Spinal cord (tissue), 10 donors: ENCODE data around the gene ADNP2. TPM values are rescaled to one million over a fixed set of nuclear protein-coding genes. Genes with fewer than 3 reads are reported as not detected.

Experiments used
- DNase-seq, 6 donors: peaks; one replicate each; pipeline versions ENCODE4 v3.0.0 to v3.0.0-alpha.2; 2013 to 2015; ENCODE audit warnings: low spot score in 6 of 6, low read depth in 4 of 6
- H3K27ac ChIP-seq: one replicate; pipeline ENCODE4 v1.5.1; 2013; ENCODE audit warnings: low read depth, low read length, control low read depth
- H3K27me3 ChIP-seq: one replicate; pipeline ENCODE4 v1.6.1; 2013; ENCODE audit warnings: low read length; ENCODE audit not compliant: control insufficient read depth, insufficient read depth
- H3K36me3 ChIP-seq: one replicate; pipeline ENCODE4 v1.6.1; 2013; ENCODE audit warnings: low read length; ENCODE audit not compliant: control insufficient read depth, insufficient read depth
- H3K4me1 ChIP-seq: one replicate; pipeline ENCODE4 v1.6.1; 2013; ENCODE audit warnings: low read length; ENCODE audit not compliant: control insufficient read depth, insufficient read depth
- H3K4me3 ChIP-seq: one replicate; pipeline ENCODE4 v1.5.1; 2013; ENCODE audit warnings: low read depth, low read length, control low read depth
- H3K9me3 ChIP-seq: one replicate; pipeline ENCODE4 v1.6.1; 2013; ENCODE audit warnings: low read length; ENCODE audit not compliant: control insufficient read depth, insufficient read depth
- WGBS: methylation state at CpG from one replicate; pipeline ENCODE4 v1.1.5; 2013; ENCODE audit warnings: missing lambda C conversion rate; ENCODE audit not compliant: insufficient coverage; 5-methylcytosine and 5-hydroxymethylcytosine counted together
- polyA plus RNA-seq, 2 donors: library from polyadenylated mRNA; unstranded; fragments of 120-200 nt; gene quantifications; one replicate each; pipeline ENCODE4 v1.2.1, GENCODE V29; 2013; ENCODE audit not compliant: insufficient read length in 2 of 2
- total RNA-seq, 2 donors: library from RNA; depleted of rRNA in 1 of 2; stranded (reverse); fragments of 120-200 nt in 1 of 2; fragments of >200 nt in 1 of 2; gene quantifications; one replicate each; pipeline versions ENCODE4 v1.2.3 to v1.2.4, GENCODE V29; 2013 to 2014
- donor health status: healthy.

ADNP2 gene
- total and polyA plus RNA-seq, 4 donors: 13.9 to 18.9 (median 16.5) TPM

DNA sequence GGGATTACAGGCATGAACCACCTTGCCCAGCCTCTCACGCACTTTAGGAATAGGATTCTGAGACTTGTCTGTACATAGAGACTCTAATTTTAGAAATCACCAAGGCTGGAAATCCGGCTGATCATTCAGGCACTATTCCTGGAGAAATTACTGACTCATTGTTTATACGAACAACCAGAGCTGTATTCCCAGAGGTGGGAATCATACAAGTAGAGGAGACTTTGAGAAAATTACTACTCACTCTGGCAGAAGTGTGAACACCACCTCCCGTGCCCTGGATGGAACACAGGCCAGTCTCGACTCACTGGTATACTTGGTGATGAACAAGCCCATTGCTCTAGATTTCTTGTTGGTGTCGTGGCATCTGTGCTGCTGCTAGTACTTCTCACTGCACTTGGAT lies 5.8 kb upstream of the ADNP2 start:
- no peaks in the 10 kb centered on the region for H3K4me1 ChIP-seq
- H3K27me3 ChIP-seq: no peaks in the 10 kb centered on the region
- no peak for DNase-seq
- 86% methylated on average over 5 of the region's 6 CpGs for WGBS
- H3K9me3 ChIP-seq: no peaks in the 10 kb centered on the region
- no peak overlapping the region for H3K27ac ChIP-seq
- no peaks in the 10 kb centered on the region for H3K36me3 ChIP-seq
- no peak overlapping the region for H3K4me3 ChIP-seq

DNA sequence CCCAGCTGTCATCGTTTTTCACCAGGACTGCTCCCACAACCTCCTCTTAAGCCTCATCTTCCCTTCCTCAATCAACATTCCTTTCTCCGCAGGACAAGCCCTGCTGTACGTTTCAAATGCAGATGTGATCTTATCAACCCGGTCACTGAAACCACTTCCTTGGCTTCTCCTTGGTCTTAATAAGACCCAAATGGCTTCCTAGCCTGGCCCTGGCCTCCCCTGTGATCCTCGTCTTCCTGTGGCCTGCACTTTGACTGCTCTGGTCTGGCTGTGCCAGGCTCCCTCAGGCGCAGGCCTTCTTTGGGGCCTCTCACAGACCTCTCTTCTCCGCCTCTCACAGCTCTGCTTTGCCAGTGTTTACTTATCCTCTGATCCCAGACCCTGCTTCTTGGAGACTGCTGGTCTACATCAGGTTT lies 4.7 kb upstream of the ADNP2 start:
- no peaks in the 10 kb centered on the region for H3K9me3 ChIP-seq
- peaks cover 6% of the 10 kb centered on the region for H3K4me1 ChIP-seq
- 34% methylated on average over 7 of the region's 7 CpGs for WGBS
- no peaks in the 10 kb centered on the region for H3K36me3 ChIP-seq
- H3K4me3 ChIP-seq: no peak overlapping the region
- no peaks in the 10 kb centered on the region for H3K27me3 ChIP-seq
- H3K27ac ChIP-seq: no peak overlapping the region
- DNase-seq: no peak

DNA sequence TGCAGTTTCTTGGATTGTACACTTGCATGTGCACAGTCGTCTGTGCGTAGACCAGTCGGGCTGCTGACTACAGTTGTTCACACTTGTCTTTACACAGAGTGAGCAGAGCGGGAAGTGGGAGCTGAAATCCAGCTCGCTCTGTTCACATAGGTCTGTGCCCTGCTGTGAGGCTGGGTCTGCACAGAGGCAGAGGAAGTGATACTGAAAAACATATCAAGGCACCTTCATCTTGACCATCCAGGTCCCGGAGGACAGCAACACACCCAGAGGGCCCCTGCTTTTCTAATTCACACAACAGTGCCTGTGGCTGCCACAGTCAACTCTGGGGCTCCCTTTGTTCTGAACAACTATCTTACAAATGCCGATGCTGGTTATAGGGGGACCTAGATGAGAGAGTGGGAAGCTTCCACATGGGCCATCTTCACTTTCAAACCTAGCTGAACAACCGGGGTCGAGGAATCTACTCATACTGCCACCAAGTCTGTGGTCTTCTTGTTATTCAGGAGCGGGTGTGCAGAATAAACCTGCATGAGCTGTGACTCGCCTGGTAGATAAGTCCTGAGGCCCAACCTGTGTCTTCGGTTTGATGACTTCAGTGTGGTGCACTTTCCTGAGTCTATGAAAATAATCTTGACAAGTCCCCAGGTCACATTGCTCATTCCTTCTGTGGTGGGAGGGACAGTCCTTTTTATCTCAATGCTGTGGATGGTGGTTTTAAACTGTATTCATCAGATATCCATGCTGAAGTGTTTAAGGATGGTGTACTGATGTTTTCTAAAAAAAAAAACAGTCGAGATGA lies 3.5 kb upstream of the ADNP2 start:
- H3K27ac ChIP-seq: no peak overlapping the region
- H3K27me3 ChIP-seq: no peaks in the 10 kb centered on the region
- DNase-seq: no peak
- no peaks in the 10 kb centered on the region for H3K9me3 ChIP-seq
- H3K4me3 ChIP-seq: no peak overlapping the region
- 77% methylated on average over 11 of the region's 13 CpGs for WGBS
- peaks cover 9% of the 10 kb centered on the region for H3K4me1 ChIP-seq
- H3K36me3 ChIP-seq: no peaks in the 10 kb centered on the region

DNA sequence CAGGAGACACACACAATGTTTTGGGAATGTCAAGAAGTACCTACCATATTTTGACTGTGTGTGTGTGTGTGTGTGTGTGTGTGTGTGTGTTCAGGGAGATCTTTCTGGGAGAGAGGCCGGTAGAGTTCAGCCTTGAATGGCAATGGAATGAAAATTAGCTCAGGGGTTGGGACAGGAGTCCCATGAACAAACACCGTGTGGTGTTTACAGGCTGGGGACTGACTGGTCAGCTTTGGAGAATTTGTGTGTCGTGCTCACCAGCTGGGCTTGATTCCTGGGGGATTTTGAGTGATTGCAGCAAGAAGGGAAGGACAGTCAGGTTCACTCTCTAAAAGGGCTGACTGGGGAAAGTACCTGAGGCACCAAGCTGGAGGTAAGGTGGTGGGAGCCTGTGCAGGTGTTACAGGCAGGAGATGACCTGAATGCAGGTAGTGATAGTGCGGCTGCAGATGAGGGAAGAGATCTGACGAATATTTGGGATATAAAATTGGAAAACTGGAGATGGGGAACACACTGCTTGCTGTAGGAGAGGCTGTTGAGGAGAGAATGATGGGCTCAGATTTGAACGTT lies 2.5 kb upstream of the ADNP2 start:
- 56% methylated on average over 6 of the region's 6 CpGs for WGBS
- Histone ChIP-seq H3K4me3 (no peak overlapping the region), H3K27me3 (no peaks in the 10 kb centered on the region), H3K36me3 (no peaks in the 10 kb centered on the region), H3K4me1 (peaks cover 9% of the 10 kb centered on the region), H3K27ac (no peak overlapping the region), H3K9me3 (no peaks in the 10 kb centered on the region)
- DNase-seq: no peak

DNA sequence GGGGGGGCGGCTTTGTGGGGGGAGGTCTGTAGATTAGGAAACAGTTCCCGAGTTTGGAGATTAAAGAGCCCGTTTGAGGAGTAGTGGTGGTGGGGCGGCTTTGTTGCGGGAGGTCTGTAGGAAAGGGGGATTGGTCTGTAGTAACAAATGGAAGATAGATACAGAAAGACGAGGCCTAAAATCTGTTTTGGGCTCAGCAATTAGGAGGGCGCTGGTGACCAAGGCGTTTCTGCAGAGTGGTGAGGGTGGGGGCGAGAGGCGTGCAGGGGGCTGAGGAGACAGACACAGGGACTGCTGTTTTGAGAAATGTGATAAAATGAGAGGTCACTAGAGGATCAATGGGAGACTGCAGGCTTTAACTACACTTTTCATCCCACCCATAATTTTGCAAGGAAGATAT lies 1.6 kb upstream of the ADNP2 start:
- no peaks in the 10 kb centered on the region for H3K27me3 ChIP-seq
- no peaks in the 10 kb centered on the region for H3K36me3 ChIP-seq
- no peak overlapping the region for H3K27ac ChIP-seq
- 66% methylated on average over 8 of the region's 10 CpGs for WGBS
- H3K4me3 ChIP-seq: no peak overlapping the region
- H3K9me3 ChIP-seq: no peaks in the 10 kb centered on the region
- DNase-seq: no peak
- H3K4me1 ChIP-seq: peaks cover 9% of the 10 kb centered on the region

DNA sequence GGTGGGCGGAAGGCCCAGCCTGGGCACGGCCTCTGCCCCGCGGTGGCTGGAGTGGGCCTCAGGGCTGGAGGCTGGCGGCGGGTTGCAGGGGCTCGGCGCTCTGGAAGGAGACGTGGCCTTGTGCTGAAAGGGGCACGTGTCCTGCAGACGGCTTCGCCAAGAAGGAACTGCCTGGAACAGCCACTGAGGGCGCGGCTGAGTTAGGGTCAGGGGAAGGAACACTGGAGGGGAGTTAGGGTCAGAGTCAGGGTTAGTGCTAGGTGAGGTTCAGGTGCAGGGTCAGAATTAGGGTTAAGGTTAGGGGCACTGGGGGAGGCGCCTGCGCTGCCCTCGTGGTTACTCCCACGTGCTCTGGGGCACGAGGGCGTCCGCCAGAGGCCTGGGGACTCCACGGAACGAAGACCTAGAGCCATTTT lies 933 bp upstream of the ADNP2 start:
- peaks cover 9% of the 10 kb centered on the region for H3K4me1 ChIP-seq
- H3K36me3 ChIP-seq: no peaks in the 10 kb centered on the region
- DNase-seq: peak in 1 of 6 donors; percentile 5
- H3K4me3 ChIP-seq: no peak overlapping the region
- peak overlapping the region; percentile 90 for H3K27ac ChIP-seq
- WGBS: 90% methylated on average over 14 of the region's 23 CpGs
- H3K9me3 ChIP-seq: no peaks in the 10 kb centered on the region
- H3K27me3 ChIP-seq: no peaks in the 10 kb centered on the region

- H3K36me3 ChIP-seq: no peaks in the 10 kb centered on the region
- no peaks in the 10 kb centered on the region for H3K9me3 ChIP-seq
- peak in 2 of 6 donors; percentile 64 to 75 for DNase-seq
- H3K27ac ChIP-seq: no peak overlapping the region
- peak overlapping the region; percentile 69 for H3K4me3 ChIP-seq
- H3K27me3 ChIP-seq: no peaks in the 10 kb centered on the region
- under 1% methylated on average over 33 of the region's 34 CpGs for WGBS
- H3K4me1 ChIP-seq: peaks cover 9% of the 10 kb centered on the region
Measured at GRCh38 chr18:80109676-80110078, 615 bp downstream of the ADNP2 start.

DNA sequence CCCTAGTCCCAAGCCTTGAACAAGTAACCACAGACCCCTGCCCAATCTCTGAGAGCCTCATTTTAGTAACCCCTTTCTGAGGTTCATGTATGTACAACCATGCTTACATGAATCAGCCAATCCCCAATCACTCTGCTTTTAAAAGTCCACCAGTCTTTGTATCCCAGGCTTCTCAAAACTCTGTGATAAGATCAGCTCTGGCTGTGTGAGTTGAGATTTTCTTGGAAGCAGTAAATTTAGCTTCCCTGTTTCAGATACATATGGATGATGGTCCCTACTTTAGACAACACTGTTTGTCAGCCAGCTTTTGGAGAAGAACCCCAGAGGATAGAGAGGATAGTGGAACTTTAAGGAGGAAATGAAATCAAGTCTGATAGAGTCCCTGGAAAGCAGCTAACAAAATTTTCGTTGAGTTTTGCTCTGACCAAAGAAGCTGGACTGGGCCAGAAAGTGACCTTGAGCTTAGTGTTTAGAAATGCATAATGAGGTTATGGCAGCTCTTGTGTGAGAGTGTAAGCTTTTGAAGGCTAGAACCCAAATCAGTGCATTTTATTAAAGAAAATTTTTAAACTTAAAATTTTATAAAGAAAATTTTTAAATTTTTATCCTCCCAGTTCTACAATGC lies 3.7 kb downstream of the ADNP2 start:
- no peaks in the 10 kb centered on the region for H3K27me3 ChIP-seq
- no peak overlapping the region for H3K27ac ChIP-seq
- H3K4me3 ChIP-seq: no peak overlapping the region
- no peaks in the 10 kb centered on the region for H3K9me3 ChIP-seq
- WGBS: 60% methylated on average over 1 of the region's 1 CpG
- DNase-seq: peak in 1 of 6 donors; percentile 18
- H3K4me1 ChIP-seq: peaks cover 9% of the 10 kb centered on the region
- H3K36me3 ChIP-seq: no peaks in the 10 kb centered on the region

- DNase-seq: no peak
- 68% methylated on average over 2 of the region's 4 CpGs for WGBS
- Histone ChIP-seq H3K27ac (no peak overlapping the region), H3K4me1 (peaks cover 8% of the 10 kb centered on the region), H3K9me3 (no peaks in the 10 kb centered on the region), H3K27me3 (no peaks in the 10 kb centered on the region), H3K36me3 (peaks cover 6% of the 10 kb centered on the region), H3K4me3 (no peak overlapping the region)
Measured at GRCh38 chr18:80115035-80115434, 6.0 kb downstream of the ADNP2 start.
